Activated CD8-positive, alpha-beta memory T cell treated with anti-CD3 and anti-CD28 coated beads, Interleukin-2, amount 10 ng/mL, durations not matched to agents 7 days and 5 days (primary cell): Measurements from ENCODE around the gene PGS1. TPM values are rescaled to one million over a fixed set of nuclear protein-coding genes. Genes with fewer than 3 reads are reported as not detected.

Experiments used
- ATAC-seq: fragments of 150-1000 bp; cut with Tn5 transposase; one replicate; pipeline ENCODE4 v1.10.0; 2021; ENCODE audit warnings: moderate library complexity
- CTCF ChIA-PET: fragments of 350-600 bp; sonication (Branson Sonifier 250); formaldehyde crosslinking; loops from one replicate; lab custom pipeline; 2021; ENCODE audit warnings: antibody characterized with exemption; lab: Charles Lee
- DNase-seq: peaks from one replicate; pipeline ENCODE4 v3.0.0-alpha.2; 2020
- H3K27ac Mint-ChIP-seq: one replicate; pipeline ENCODE4 v1.8.0; 2021; ENCODE audit warnings: mild to moderate bottlenecking, mixed read lengths
- H3K27me3 Mint-ChIP-seq: one replicate; pipeline ENCODE4 v1.8.0; 2021; ENCODE audit warnings: mixed read lengths
- H3K36me3 Mint-ChIP-seq: one replicate; pipeline ENCODE4 v1.8.0; 2021; ENCODE audit warnings: mild to moderate bottlenecking, mixed read lengths
- H3K4me1 Mint-ChIP-seq: one replicate; pipeline ENCODE4 v1.8.0; 2021; ENCODE audit warnings: mixed read lengths
- H3K4me3 Mint-ChIP-seq: one replicate; pipeline ENCODE4 v1.8.0; 2021; ENCODE audit warnings: mild to moderate bottlenecking, moderate library complexity, mixed read lengths
- H3K9me3 Mint-ChIP-seq: one replicate; pipeline ENCODE4 v1.8.0; 2022; ENCODE audit warnings: low read depth, mixed read lengths
- total RNA-seq, 2 experiments: library from RNA; stranded (reverse); gene quantifications; one replicate each; pipeline ENCODE4 v1.2.3, GENCODE V29; 2021

PGS1 gene
- total RNA-seq, 2 experiments from 2014 or later = 52.2 to 70.2 TPM

DNA sequence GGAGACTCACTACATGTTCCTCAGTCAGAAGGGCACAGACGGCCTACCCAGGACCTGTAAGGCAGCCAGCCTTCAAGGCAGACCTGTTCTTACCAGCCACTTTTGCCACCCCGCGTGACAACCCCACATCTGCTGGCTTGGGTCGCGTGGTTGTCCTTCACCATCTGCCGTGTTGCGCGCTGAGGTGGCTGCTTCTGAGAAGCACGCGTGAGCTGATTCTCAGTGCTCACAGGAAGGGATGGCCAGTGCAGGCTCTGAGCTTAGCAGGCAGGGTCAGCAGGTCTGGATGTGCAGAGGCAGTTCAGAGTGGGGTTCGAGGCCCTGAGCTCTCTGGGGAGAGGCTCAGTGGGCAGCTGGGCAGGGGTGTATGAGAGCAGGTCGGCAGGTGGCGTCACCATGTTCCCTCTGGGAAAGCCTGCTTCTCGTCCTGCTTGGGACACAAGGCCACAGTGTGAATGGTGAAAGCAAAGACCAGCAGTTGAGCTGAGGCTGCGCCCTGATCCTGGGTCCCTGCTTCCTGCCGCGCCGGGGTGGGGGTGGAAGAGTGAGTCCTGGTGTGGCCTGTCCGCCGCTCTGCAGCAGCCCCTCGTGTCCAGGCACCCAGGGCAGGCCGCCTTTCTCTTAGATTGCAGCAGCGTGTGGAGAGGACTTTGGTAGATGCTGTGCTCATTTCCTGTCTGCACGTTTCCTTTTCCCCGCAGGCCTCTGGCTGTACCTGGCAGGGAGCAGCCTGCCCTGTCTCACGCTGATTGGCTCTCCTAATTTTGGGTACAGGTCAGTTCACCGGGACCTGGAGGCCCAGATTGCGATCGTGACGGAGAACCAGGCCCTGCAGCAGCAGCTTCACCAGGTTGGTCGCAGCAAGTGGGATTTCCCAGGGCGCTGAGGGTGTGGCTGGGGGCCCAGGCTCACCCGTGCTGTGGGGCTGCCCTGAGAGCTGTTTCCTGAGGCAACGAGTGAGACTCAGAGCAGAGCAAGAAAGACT is 36.0 kb downstream of the PGS1 start:
- peak overlapping the region; percentile 91 for H3K27ac Mint-ChIP-seq
- CTCF ChIA-PET = no interaction called here
- peaks cover 13% of the 10 kb centered on the region for H3K36me3 Mint-ChIP-seq
- H3K4me3 Mint-ChIP-seq = peak overlapping the region; percentile 70
- no peaks in the 10 kb centered on the region for H3K9me3 Mint-ChIP-seq
- H3K4me1 Mint-ChIP-seq = peaks cover 76% of the 10 kb centered on the region
- H3K27me3 Mint-ChIP-seq = no peaks in the 10 kb centered on the region
- DNase-seq = peak; percentile 79
- ATAC-seq = peak; percentile 68

DNA sequence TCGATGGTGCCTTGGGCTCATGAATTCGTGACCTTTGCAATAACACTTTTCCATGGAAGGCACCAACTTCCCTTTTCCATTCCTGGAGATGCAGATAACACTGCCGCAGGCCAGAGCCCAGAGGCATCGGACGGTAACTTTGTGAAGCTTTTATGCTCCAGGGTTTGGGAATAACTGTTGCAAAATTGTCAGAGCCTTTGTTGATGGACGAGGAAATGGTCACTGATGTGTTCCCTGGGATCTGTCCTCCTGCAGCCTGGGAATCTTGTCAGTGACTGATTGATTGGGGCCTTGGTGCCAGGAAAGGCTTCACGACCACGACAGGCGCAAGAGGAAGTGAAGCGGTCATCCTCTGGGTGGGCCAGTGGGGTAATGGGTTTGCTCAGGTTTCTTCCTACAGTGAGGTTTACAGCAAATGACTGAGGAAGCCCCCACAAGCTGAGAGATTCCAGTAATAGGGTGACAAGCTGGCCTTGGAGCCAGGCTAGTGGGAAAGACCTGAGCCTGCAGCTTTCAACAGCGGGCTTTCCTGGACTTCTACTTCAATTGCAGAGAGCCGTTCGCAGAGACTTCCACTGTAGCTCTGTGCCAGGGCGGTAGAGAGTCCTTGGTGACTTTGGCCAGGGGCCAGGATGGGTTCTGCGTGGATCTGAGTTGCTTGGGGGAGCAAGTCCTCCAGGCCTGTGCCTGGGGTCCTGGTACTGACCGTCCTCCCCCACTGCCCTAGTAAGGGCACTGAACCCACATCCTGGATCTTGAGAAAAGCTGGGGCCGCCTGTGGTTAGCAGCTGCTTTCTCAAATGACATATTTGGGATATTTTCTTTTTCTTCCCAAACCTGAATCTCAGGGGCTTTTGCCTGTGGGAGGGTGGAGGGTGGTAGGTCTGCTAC is 37.6 kb downstream of the PGS1 start:
- Mint-ChIP-seq H3K36me3 (peaks cover 22% of the 10 kb centered on the region), H3K9me3 (no peaks in the 10 kb centered on the region), H3K27ac (peak overlapping the region; percentile 91), H3K4me1 (peaks cover 69% of the 10 kb centered on the region), H3K4me3 (peak overlapping the region; percentile 70), H3K27me3 (no peaks in the 10 kb centered on the region)
- CTCF ChIA-PET = interaction anchor here (1.0 to 12.3 kb wide), 6 partner anchors 10 to 165 kb away, joined by 3 to 191 read pairs (median 4); partner anchors contain the start of gene SOCS3
- ATAC-seq (no peak), DNase-seq (no peak)

DNA sequence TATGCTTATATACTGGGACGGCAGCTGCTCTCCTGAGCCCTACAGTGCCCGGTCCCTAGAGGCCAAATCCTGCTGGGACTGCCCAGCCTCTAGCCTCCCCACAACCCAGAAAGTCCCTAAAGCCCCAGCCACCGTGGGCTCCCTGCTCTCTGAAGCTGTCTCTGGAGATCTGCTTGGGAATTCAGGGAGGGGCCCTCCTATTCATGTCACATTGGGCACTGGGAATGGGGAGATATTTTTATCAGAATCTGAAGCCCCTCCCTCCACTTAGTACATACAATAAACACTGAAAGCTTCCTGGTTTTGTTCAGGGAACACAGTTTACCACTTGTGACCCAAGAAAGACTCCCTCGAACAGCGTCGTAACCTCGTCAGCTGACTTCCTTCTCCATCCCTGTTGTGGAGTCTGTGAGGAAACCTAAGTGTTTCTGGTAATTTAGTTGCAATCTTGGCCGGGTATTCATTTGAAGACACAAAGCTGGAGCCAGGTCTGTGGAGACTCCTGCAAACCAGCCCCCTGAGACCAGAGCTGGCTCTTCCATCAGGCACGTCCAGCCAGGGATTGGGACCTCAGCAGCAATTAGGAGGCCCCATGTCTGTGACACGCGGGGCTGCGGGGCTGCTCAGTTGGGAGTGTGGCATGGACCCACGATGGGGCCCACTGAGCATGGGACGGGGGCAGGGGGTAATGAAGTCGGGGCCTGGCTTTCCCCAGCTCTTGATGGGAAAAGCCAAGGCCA is 38.5 kb downstream of the PGS1 start:
- Mint-ChIP-seq H3K36me3 (peaks cover 25% of the 10 kb centered on the region), H3K4me3 (no peak overlapping the region), H3K4me1 (peaks cover 69% of the 10 kb centered on the region), H3K9me3 (no peaks in the 10 kb centered on the region), H3K27ac (peak overlapping the region; percentile 4), H3K27me3 (no peaks in the 10 kb centered on the region)
- no peak for ATAC-seq
- CTCF ChIA-PET = interaction anchor here (1.0 to 12.3 kb wide), 6 partner anchors 9 to 166 kb away, joined by 3 to 191 read pairs (median 4); partner anchors contain the start of gene SOCS3
- DNase-seq = no peak

DNA sequence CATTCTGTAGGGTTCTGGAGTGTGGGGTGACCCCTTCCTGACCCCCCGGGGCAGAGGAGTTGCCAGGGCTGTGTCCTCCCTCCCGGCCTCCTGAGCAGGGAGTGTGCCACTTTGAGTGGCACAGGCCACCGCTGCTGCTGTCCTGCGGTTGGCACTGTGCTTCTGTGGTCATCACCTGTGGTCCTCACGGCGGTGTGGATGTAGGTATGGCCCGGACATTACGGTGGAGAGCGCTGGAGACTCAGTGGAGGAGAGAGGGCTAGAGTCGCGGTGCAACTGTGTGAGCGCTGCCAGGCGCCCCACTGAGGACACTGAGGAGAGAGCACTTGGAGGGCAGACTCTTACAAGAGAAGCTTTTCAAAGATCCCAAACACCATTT is 39.1 kb downstream of the PGS1 start:
- CTCF ChIA-PET = interaction anchor here (1.2 to 12.3 kb wide), 4 partner anchors 9 to 125 kb away, joined by 3 to 191 read pairs (median 4); partner anchors contain the start of gene SOCS3
- Mint-ChIP-seq H3K27ac (peak overlapping the region; percentile 22), H3K27me3 (no peaks in the 10 kb centered on the region), H3K4me1 (peaks cover 66% of the 10 kb centered on the region), H3K9me3 (no peaks in the 10 kb centered on the region), H3K4me3 (no peak overlapping the region), H3K36me3 (peaks cover 28% of the 10 kb centered on the region)
- DNase-seq (no peak), ATAC-seq (no peak)

DNA sequence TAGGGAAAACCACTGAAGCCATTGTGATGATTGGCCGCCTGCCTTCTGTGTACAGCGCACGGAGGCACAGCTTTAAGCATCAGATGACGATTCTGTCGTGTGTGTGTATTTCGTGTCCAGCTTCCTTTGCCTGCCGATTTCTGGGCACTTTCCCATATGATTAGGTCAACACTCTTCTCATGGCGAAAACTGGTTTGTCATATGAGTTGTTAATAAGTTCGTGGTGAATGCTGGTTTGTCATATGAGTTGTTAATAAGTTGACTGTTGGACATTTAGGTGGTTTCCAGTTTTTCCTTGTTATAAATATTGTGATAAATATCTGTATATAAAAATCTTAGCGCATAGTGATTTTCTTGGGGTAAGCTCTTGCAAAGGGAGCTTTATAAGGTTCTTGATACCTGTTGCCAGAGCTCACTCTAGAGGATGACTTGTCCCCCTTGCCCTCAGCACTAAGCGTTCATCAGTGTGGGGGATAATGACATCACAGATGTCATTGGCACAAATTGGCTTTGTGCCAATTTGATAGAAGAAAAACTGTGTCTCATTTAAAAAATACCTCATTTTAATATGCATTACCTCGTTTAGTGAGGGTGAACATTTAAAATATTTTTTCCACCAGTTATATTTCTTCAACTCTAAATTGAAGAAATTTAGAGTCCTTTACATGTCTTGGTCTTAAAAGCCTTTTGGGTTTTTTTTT is 40.0 kb downstream of the PGS1 start:
- H3K4me3 Mint-ChIP-seq = no peak overlapping the region
- H3K36me3 Mint-ChIP-seq = peaks cover 30% of the 10 kb centered on the region
- H3K4me1 Mint-ChIP-seq = peaks cover 57% of the 10 kb centered on the region
- no peak overlapping the region for H3K27ac Mint-ChIP-seq
- H3K27me3 Mint-ChIP-seq = no peaks in the 10 kb centered on the region
- DNase-seq (no peak), ATAC-seq (no peak)
- CTCF ChIA-PET = interaction anchor here (1.4 to 12.3 kb wide), 5 partner anchors 8 to 167 kb away, joined by 4 to 191 read pairs (median 4); partner anchors contain the start of gene SOCS3
- H3K9me3 Mint-ChIP-seq = no peaks in the 10 kb centered on the region

DNA sequence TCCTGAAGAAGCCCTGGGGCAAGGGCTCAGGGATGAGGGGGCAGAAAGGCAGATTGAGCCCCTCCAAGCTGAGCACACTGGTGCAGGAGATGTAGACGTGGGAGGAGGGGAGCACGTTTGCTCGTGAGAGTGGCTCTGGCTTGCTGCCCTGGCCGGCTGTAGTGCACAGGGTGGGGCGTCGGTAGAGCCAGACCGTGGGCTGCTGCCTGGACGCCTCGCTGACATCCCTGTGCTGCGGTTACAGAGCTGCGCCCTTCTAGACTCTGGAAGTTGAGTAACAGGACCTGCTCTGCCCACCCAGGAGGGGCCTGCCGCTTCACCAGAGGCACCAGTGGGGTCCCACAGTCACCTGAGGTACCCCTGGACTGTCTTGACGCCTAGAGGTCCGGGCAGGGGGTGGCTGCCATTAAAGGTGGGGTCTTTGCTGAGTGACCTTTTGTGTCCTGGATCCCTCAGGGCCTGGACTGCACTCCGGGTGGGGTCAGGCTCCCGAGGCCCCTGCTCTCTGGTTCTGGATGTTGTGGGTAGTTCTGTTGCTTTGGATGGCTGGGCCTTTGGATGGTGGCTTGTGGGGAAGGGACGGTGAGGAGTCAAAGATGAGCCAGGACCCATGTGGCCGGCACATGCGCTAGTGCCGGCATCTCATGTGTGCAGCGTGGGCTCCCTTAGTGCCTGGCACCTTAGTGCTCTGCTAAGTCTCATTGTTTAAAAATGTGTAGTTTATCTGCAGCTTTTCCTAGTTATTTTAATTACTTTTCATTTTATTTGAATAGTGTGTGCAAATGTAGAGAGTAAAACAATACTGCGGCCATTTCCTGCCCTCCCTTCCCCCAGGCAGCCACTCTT is 41.7 kb downstream of the PGS1 start:
- Mint-ChIP-seq H3K4me3 (no peak overlapping the region), H3K36me3 (peaks cover 32% of the 10 kb centered on the region), H3K9me3 (no peaks in the 10 kb centered on the region), H3K4me1 (peaks cover 39% of the 10 kb centered on the region), H3K27ac (peak overlapping the region; percentile 4), H3K27me3 (no peaks in the 10 kb centered on the region)
- ATAC-seq = no peak
- CTCF ChIA-PET = interaction anchor here (2.3 to 12.3 kb wide), 5 partner anchors 38 to 335 kb away, joined by 7 to 191 read pairs (median 26); partner anchors contain the start of gene SOCS3
- DNase-seq = no peak

- Mint-ChIP-seq H3K4me1 (peaks cover 30% of the 10 kb centered on the region), H3K27me3 (no peaks in the 10 kb centered on the region), H3K4me3 (no peak overlapping the region), H3K9me3 (no peaks in the 10 kb centered on the region), H3K27ac (no peak overlapping the region), H3K36me3 (peaks cover 28% of the 10 kb centered on the region)
- CTCF ChIA-PET = interaction anchor here (0.9 to 12.3 kb wide), 24 partner anchors 11 to 336 kb away, joined by 3 to 191 read pairs (median 6); partner anchors contain the start of gene SOCS3
- ATAC-seq = no peak
- DNase-seq = no peak
Observed at GRCh38 chr17:78421084-78421533, 42.7 kb downstream of the PGS1 start.

DNA sequence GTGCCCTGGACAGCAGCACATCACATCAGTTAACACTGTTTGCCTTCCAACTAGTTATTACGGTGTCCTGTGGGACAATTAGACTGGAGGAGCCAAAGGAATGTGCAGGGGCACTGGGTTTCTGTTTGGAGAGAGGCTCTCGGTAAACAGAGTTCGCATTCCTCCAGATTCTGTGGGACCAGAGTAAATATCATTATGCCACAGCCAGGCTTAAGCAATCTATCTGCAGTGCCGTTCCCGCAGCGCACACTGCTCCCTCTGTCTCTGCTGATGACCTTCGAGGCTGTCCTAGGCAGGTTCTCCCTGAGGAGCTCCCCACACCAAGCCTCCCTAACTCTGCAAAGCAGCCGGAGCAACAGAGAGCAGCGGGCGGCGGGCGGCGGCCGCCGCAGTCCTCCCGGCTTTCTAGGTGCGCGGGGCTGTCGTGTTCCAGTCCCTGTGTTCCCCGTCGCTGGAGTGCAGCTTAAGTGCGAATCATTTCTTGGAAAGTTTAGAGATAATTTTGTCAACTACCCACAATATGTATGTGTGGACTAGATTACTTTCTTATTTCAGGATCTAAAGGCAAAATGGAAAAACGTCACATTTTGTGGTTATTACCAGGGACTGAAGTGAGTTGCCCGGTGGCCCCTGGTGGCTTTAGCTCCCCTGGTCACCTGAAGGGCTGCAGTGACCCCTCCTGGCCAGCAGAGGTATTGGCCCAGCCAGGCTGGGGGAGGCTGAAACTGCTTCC is 43.3 kb downstream of the PGS1 start:
- peak; percentile 89 for ATAC-seq
- no peak overlapping the region for H3K4me3 Mint-ChIP-seq
- no peak overlapping the region for H3K27ac Mint-ChIP-seq
- DNase-seq = peak; percentile 83
- H3K9me3 Mint-ChIP-seq = no peaks in the 10 kb centered on the region
- CTCF ChIA-PET = interaction anchor here (0.8 to 12.3 kb wide), 33 partner anchors 9 to 543 kb away, joined by 3 to 191 read pairs (median 6); partner anchors contain the start of genes PGS1 and SOCS3
- H3K4me1 Mint-ChIP-seq = peaks cover 24% of the 10 kb centered on the region
- H3K36me3 Mint-ChIP-seq = peaks cover 27% of the 10 kb centered on the region
- no peaks in the 10 kb centered on the region for H3K27me3 Mint-ChIP-seq

DNA sequence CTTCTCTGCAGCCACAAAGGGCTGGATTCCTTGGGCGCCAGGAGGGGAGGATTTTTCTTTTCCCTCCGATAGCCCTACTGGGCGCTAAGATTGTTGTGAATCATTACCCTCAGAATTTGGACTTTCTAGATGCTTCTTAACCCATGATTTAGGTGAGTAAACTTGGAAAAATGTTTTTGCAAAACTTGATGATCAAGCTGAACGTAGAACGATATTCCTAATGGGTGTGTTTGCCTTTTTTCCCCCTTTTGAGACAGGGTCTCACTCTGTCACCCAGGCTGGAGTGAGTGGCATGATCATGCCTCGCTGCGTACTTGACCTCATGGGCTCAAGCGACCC is 43.8 kb downstream of the PGS1 start:
- no peak for DNase-seq
- Mint-ChIP-seq H3K4me3 (no peak overlapping the region), H3K36me3 (peaks cover 26% of the 10 kb centered on the region), H3K27ac (no peak overlapping the region), H3K27me3 (no peaks in the 10 kb centered on the region), H3K4me1 (peaks cover 19% of the 10 kb centered on the region), H3K9me3 (no peaks in the 10 kb centered on the region)
- CTCF ChIA-PET = interaction anchor here (0.6 to 12.3 kb wide), 33 partner anchors 8 to 543 kb away, joined by 3 to 191 read pairs (median 6); partner anchors contain the start of genes PGS1 and SOCS3
- no peak for ATAC-seq

GRCh38 chr17:78422872-78423588 is 44.6 kb downstream of the PGS1 start:
- DNase-seq (no peak), ATAC-seq (no peak)
- CTCF ChIA-PET = interaction anchor here (0.6 to 12.3 kb wide), 25 partner anchors 7 to 542 kb away, joined by 3 to 191 read pairs (median 6); partner anchors contain the start of genes PGS1 and SOCS3
- no peak overlapping the region for H3K4me3 Mint-ChIP-seq
- no peaks in the 10 kb centered on the region for H3K27me3 Mint-ChIP-seq
- no peaks in the 10 kb centered on the region for H3K9me3 Mint-ChIP-seq
- H3K27ac Mint-ChIP-seq = no peak overlapping the region
- H3K4me1 Mint-ChIP-seq = peaks cover 15% of the 10 kb centered on the region
- H3K36me3 Mint-ChIP-seq = peaks cover 23% of the 10 kb centered on the region
